Right lung (tissue), 5 donors: ENCODE measurements around the gene SALL4. TPM values are rescaled to one million over a fixed set of nuclear protein-coding genes. Genes with fewer than 3 reads are reported as not detected.
"Not testable (repeated sequence)": the region's sequence is repeated elsewhere in the genome, so short reads cannot be mapped to it uniquely, and the experiment has no call there.

Experiments used
- DNase-seq, 2 donors: peaks; one replicate each; pipeline ENCODE4 v3.0.0-alpha.2; 2013
- polyA plus RNA-seq, 5 donors: library from polyadenylated mRNA; unstranded; fragments of 120-200 nt; gene quantifications; one replicate each; pipeline versions ENCODE4 v1.2.1 to v1.2.3, GENCODE V29; 2013; ENCODE audit warnings: inconsistent platforms in 1 of 5, low replicate concordance in 1 of 5; ENCODE audit not compliant: insufficient read length in 5 of 5, insufficient read depth in 1 of 5

Gene SALL4
- polyA plus RNA-seq, 5 donors, result 14.8 to 27.5 (median 18.5) TPM

GRCh38 chr20:51803148-51803854 lies 980 bp upstream of the SALL4 start:
- DNase-seq, result no peak

- no peak for DNase-seq
Measured at GRCh38 chr20:51801823-51802123, 548 bp downstream of the SALL4 start.

GRCh38 chr20:51801122-51801822 lies 1.0 kb downstream of the SALL4 start:
- peak; percentile 41 to 47 for DNase-seq

- peak in 1 of 2 donors; percentile 46 for DNase-seq
Measured at GRCh38 chr20:51800872-51801121, 1.5 kb downstream of the SALL4 start.

GRCh38 chr20:51800060-51800871 lies 2.1 kb downstream of the SALL4 start:
- DNase-seq, result peak; percentile 78 to 80

GRCh38 chr20:51799401-51799860 lies 2.9 kb downstream of the SALL4 start:
- DNase-seq, result no peak

GRCh38 chr20:51797357-51798025 lies 4.8 kb downstream of the SALL4 start:
- no peak for DNase-seq

GRCh38 chr20:51796340-51796739 lies 6.0 kb downstream of the SALL4 start:
- no peak for DNase-seq

GRCh38 chr20:51792960-51793359 lies 9.4 kb downstream of the SALL4 start:
- DNase-seq, result no peak

GRCh38 chr20:51791626-51792025 lies 10.7 kb downstream of the SALL4 start:
- DNase-seq, result no peak

GRCh38 chr20:51790256-51790655 lies 12.1 kb downstream of the SALL4 start:
- no peak for DNase-seq

- DNase-seq, result no peak
Measured at GRCh38 chr20:51789434-51789833, 12.9 kb downstream of the SALL4 start.

GRCh38 chr20:51788822-51789221 lies 13.5 kb downstream of the SALL4 start:
- DNase-seq, result no peak

- no peak for DNase-seq
Measured at GRCh38 chr20:51784299-51784698, 18.0 kb downstream of the SALL4 start.

- not testable (repeated sequence) for DNase-seq
Measured at GRCh38 chr20:51778229-51778759, 24.0 kb downstream of the SALL4 start.

GRCh38 chr20:51775241-51775640 lies 27.1 kb downstream of the SALL4 start:
- DNase-seq, result no peak

GRCh38 chr20:51772236-51772635 lies 30.1 kb downstream of the SALL4 start:
- no peak for DNase-seq

- no peak for DNase-seq
Measured at GRCh38 chr20:51769976-51770615, 32.2 kb downstream of the SALL4 start.

- DNase-seq, result no peak
Measured at GRCh38 chr20:51768759-51769517, 33.4 kb downstream of the SALL4 start.

GRCh38 chr20:51767867-51768758 lies 34.2 kb downstream of the SALL4 start, which contains the start of gene ATP9A:
TSS of gene ATP9A (minus strand) at chr20:51768390. CDS start at chr20:51768369, 21 bp downstream.
- DNase-seq, result no peak
